HCT116 (cell line): ENCODE results near the gene CATSPERZ. TPM values are rescaled to one million over a fixed set of nuclear protein-coding genes. Genes with fewer than 3 reads are reported as not detected.

ENCODE experiments used
- ATAC-seq: fragments of 200-7000 bp; cut with Tn5 transposase; 2 replicates; pipeline ENCODE4 v1.9.1; 2020; ENCODE audit warnings: mild to moderate bottlenecking, moderate library complexity
- BruUV-seq: library from RNA; stranded (reverse); fragments of 400-500 nt; replicated peaks from 2 replicates; lab custom pipeline; 2021; lab: Mats Ljungman, UMichigan
- CTCF ChIA-PET: fragments of 300-600 bp; sonication (Branson Sonifier 250); formaldehyde crosslinking; loops from one replicate; lab custom pipeline; 2021; ENCODE audit warnings: antibody characterized with exemption; lab: Charles Lee
- POLR2A ChIA-PET: fragments of 300-600, 350-600 bp; sonication (Branson Sonifier 250); formaldehyde crosslinking; loops from one replicate; lab custom pipeline; 2021; ENCODE audit warnings: antibody characterized with exemption; lab: Charles Lee
- RAD21 ChIA-PET, 2 experiments: fragments of 300-600 bp; sonication (Branson Sonifier 250); formaldehyde crosslinking; loops; one replicate each; lab custom pipeline; 2023; ENCODE audit warnings: low total read pairs in 2 of 2; ENCODE audit not compliant: uncharacterized antibody in 2 of 2, unreplicated experiment in 2 of 2, low non-redundant PET in 1 of 2; lab: Charles Lee
- DNase-seq: peaks from one replicate; pipeline ENCODE4 v3.0.0-alpha.2; 2010; ENCODE audit warnings: low read depth, low spot score
- H2AFZ ChIP-seq: fragments of 200-600 bp; shearing (Covaris generic), sonication (generic); 2 replicates; pipeline ENCODE4 v1.6.1; 2017; ENCODE audit warnings: low read depth, mixed run types, mixed read lengths, antibody characterized with exemption, low read length; ENCODE audit not compliant: poor library complexity, severe bottlenecking
- H3K27ac ChIP-seq: 2 replicates; pipeline ENCODE4 v1.5.1; 2012; ENCODE audit warnings: low read depth, low read length
- H3K27me3 ChIP-seq: fragments of 200-600 bp; sonication (generic); 2 replicates; pipeline ENCODE4 v1.6.1; 2016; ENCODE audit warnings: mixed run types, low read length, mixed read lengths; ENCODE audit not compliant: insufficient read depth
- H3K36me3 ChIP-seq, 2 experiments: fragments of 200-500 bp in 1 of 2; fragments of 200-600 bp in 1 of 2; sonication (Bioruptor generic) in 1 of 2; sonication (generic) in 1 of 2; 2 replicates each; pipeline versions ENCODE4 v1.5.1 to v1.6.1; 2014 to 2016; ENCODE audit warnings: low read length in 2 of 2, inconsistent platforms in 1 of 2, mixed read lengths in 1 of 2, mixed run types in 1 of 2; ENCODE audit not compliant: insufficient read depth in 2 of 2, control insufficient read depth in 1 of 2
- H3K4me1 ChIP-seq, 2 experiments: fragments of 200-600 bp in 1 of 2; sonication (generic) in 1 of 2; 2 replicates each; pipeline versions ENCODE4 v1.5.1 to v1.6.1; 2012 to 2017; ENCODE audit warnings: low read length in 2 of 2, inconsistent platforms in 1 of 2, mild to moderate bottlenecking in 1 of 2, mixed read lengths in 1 of 2, mixed run types in 1 of 2, moderate library complexity in 1 of 2; ENCODE audit not compliant: insufficient read depth in 2 of 2, control insufficient read depth in 1 of 2
- H3K4me2 ChIP-seq: fragments of 200-600 bp; sonication (generic); 2 replicates; pipeline ENCODE4 v1.6.1; 2017; ENCODE audit warnings: mixed run types, low read length, mixed read lengths
- H3K4me3 ChIP-seq, 2 experiments: fragments of 200-600 bp in 1 of 2; sonication (generic) in 1 of 2; replicated peaks in 1 of 2; 2 replicates each; pipeline ENCODE4 v1.5.1; 2011 to 2016; ENCODE audit warnings: low read length in 2 of 2, control low read depth in 1 of 2, low read depth in 1 of 2, mild to moderate bottlenecking in 1 of 2, mixed read lengths in 1 of 2, mixed run types in 1 of 2
- H3K79me2 ChIP-seq: fragments of 200-600 bp; sonication (generic); 2 replicates; pipeline ENCODE4 v1.6.1; 2017; ENCODE audit warnings: mild to moderate bottlenecking, mixed run types, low read length, moderate library complexity, mixed read lengths; ENCODE audit not compliant: insufficient read depth
- H3K9ac ChIP-seq: fragments of 200-600 bp; sonication (generic); 2 replicates; pipeline ENCODE4 v1.6.1; 2016; ENCODE audit warnings: low read length, mixed read lengths
- H3K9me2 ChIP-seq: fragments of 200-600 bp; sonication (generic), shearing (Covaris generic); 2 replicates; pipeline ENCODE4 v1.6.1; 2017; ENCODE audit warnings: mixed run types, mild to moderate bottlenecking, moderate library complexity; ENCODE audit not compliant: insufficient read depth
- H3K9me3 ChIP-seq, 2 experiments: fragments of 200-500 bp in 1 of 2; fragments of 200-600 bp in 1 of 2; sonication (Bioruptor generic) in 1 of 2; sonication (generic) in 1 of 2; 2 replicates each; pipeline ENCODE4 v1.6.1; 2014 to 2017; ENCODE audit warnings: low read length in 2 of 2, mixed read lengths in 2 of 2, inconsistent platforms in 1 of 2, low read depth in 1 of 2, mild to moderate bottlenecking in 1 of 2, mixed run types in 1 of 2, moderate library complexity in 1 of 2; ENCODE audit not compliant: control insufficient read depth in 1 of 2, insufficient read depth in 1 of 2
- H4K20me1 ChIP-seq: fragments of 200-600 bp; sonication (generic), shearing (Covaris generic); 2 replicates; pipeline ENCODE4 v1.6.1; 2017; ENCODE audit warnings: mixed run types, mild to moderate bottlenecking, moderate library complexity; ENCODE audit not compliant: insufficient read depth
- FOSL1 ChIP-seq: IDR thresholded peaks from 2 replicates; pipeline ENCODE4 v1.6.1; 2012; ENCODE audit warnings: low read depth
- JUND ChIP-seq: IDR thresholded peaks from 2 replicates; pipeline ENCODE4 v1.6.1; 2012
- POLR2A ChIP-seq: IDR thresholded peaks from 2 replicates; pipeline ENCODE4 v1.7.0; 2011; ENCODE audit warnings: borderline replicate concordance; ENCODE audit not compliant: insufficient read depth, insufficient read length; ENCODE audit errors: extremely low read depth
- RAD21 ChIP-seq: IDR thresholded peaks from 2 replicates; pipeline ENCODE4 v1.6.1; 2012; ENCODE audit warnings: low read depth, mild to moderate bottlenecking
- SIN3A ChIP-seq: IDR thresholded peaks from 2 replicates; pipeline ENCODE4 v1.6.1; 2012; ENCODE audit warnings: low read depth
- SP1 ChIP-seq: IDR thresholded peaks from 2 replicates; pipeline ENCODE4 v1.6.1; 2012; ENCODE audit warnings: low read depth
- TCF7L2 ChIP-seq: IDR thresholded peaks from 2 replicates; pipeline ENCODE4 v1.7.0; 2011; ENCODE audit warnings: borderline replicate concordance, inconsistent platforms; ENCODE audit not compliant: insufficient read depth, insufficient read length; ENCODE audit errors: extremely low read depth
- YY1 ChIP-seq: IDR thresholded peaks from 2 replicates; pipeline ENCODE4 v1.6.1; 2011; ENCODE audit warnings: low read length, low read depth, moderate library complexity, mild to moderate bottlenecking; ENCODE audit not compliant: insufficient replicate concordance; ENCODE audit errors: extremely low read depth
- ZFX ChIP-seq: fragments of 450-650 bp; IDR thresholded peaks from 2 replicates; pipeline ENCODE4 v1.6.1; 2017
- ZNF274 ChIP-seq: fragments of 200-500 bp; sonication (Bioruptor generic); IDR thresholded peaks from 2 replicates; pipeline ENCODE4 v1.6.1; 2014; ENCODE audit warnings: mild to moderate bottlenecking, low read depth, low read length, inconsistent platforms
- intact Hi-C: fragments of 100-400 bp; cut with micrococcal nuclease; formaldehyde crosslinking; loops from 2 replicates; pipeline ENCODE4 v1.10.0; 2022
- total RNA-seq: library from RNA; stranded (reverse); gene quantifications from one replicate; pipeline ENCODE4 v1.2.1, GENCODE V29; 2021; ENCODE audit not compliant: unreplicated experiment
- TF ChIP-seq, protein P1 (sequence below): IDR thresholded peaks from 2 replicates; pipeline ENCODE4 v1.6.1; 2011; ENCODE audit warnings: mild to moderate bottlenecking, low read length, moderate library complexity; ENCODE audit not compliant: insufficient replicate concordance; ENCODE audit errors: extremely low read depth
- TF ChIP-seq, protein P2 (sequence below): IDR thresholded peaks from 2 replicates; pipeline ENCODE4 v1.6.1; 2012
- TF ChIP-seq, protein P3 (sequence below), 3 experiments: fragments of 200-600 bp in 1 of 3; sonication (generic) in 1 of 3; IDR thresholded peaks in 2 of 3; conservative IDR thresholded peaks in 1 of 3; 2 replicates each; pipeline ENCODE4 v1.5.1; 2012 to 2017; ENCODE audit warnings: low read depth in 2 of 3, low read length in 2 of 3, antibody characterized with exemption in 1 of 3, borderline replicate concordance in 1 of 3, control low read depth in 1 of 3, mild to moderate bottlenecking in 1 of 3, mixed read lengths in 1 of 3, mixed run types in 1 of 3, moderate library complexity in 1 of 3; ENCODE audit not compliant: insufficient read depth in 1 of 3
- TF ChIP-seq, protein P4 (sequence below): IDR thresholded peaks from 2 replicates; pipeline ENCODE4 v1.6.1; 2012

Gene CATSPERZ
- total RNA-seq, 1 experiment from 2014 or later, result 1.7 TPM

DNA sequence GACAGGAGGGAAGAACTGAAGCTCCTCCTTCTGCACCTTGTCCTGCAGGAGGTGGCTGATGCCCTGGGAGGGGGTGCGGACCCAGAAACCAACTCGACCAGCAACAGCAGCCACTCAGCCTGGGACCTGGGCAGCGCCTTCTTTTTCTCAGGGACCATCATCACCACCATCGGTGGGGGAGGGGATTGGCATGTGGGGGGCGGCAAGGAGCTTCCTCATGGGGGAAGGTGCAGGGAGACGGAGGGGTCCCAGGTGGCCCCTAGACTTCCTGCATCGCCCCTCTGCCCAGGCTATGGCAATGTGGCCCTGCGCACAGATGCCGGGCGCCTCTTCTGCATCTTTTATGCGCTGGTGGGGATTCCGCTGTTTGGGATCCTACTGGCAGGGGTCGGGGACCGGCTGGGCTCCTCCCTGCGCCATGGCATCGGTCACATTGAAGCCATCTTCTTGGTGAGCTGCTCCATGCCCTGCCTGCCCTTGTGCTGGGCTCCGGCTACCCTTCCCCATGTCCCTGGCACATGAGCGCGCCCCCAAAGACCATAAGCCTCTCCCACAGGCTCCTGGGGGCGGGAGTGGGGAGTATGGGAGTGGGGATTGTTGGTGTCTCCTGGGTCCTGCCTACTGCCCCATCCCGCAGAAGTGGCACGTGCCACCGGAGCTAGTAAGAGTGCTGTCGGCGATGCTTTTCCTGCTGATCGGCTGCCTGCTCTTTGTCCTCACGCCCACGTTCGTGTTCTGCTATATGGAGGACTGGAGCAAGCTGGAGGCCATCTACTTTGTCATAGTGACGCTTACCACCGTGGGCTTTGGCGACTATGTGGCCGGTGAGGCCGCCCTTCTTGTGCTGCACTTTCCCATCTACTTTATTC, 3.1 kb upstream of the CATSPERZ start:
- H3K27me3 ChIP-seq, result no peaks in the 10 kb centered on the region
- H3K4me2 ChIP-seq, result no peak overlapping the region
- no peak for DNase-seq
- no peak overlapping the region for H2AFZ ChIP-seq
- no peaks in the 10 kb centered on the region for H3K36me3 ChIP-seq
- no peak for ATAC-seq
- intact Hi-C loops, result no loop called here
- RAD21 ChIA-PET, result no interaction called here
- TF ChIP-seq RAD21, result no peak
- TF ChIP-seq ZNF274, result no peak
- TF ChIP-seq YY1, result no peak
- TF ChIP-seq FOSL1, result no peak
- no peak for TF ChIP-seq POLR2A
- no peak for TF ChIP-seq SIN3A
- TF ChIP-seq, protein P1, sequence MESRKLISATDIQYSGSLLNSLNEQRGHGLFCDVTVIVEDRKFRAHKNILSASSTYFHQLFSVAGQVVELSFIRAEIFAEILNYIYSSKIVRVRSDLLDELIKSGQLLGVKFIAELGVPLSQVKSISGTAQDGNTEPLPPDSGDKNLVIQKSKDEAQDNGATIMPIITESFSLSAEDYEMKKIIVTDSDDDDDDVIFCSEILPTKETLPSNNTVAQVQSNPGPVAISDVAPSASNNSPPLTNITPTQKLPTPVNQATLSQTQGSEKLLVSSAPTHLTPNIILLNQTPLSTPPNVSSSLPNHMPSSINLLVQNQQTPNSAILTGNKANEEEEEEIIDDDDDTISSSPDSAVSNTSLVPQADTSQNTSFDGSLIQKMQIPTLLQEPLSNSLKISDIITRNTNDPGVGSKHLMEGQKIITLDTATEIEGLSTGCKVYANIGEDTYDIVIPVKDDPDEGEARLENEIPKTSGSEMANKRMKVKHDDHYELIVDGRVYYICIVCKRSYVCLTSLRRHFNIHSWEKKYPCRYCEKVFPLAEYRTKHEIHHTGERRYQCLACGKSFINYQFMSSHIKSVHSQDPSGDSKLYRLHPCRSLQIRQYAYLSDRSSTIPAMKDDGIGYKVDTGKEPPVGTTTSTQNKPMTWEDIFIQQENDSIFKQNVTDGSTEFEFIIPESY, result no peak
- TF ChIP-seq, protein P2, sequence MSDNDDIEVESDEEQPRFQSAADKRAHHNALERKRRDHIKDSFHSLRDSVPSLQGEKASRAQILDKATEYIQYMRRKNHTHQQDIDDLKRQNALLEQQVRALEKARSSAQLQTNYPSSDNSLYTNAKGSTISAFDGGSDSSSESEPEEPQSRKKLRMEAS, result no peak
- TF ChIP-seq, protein P3, sequence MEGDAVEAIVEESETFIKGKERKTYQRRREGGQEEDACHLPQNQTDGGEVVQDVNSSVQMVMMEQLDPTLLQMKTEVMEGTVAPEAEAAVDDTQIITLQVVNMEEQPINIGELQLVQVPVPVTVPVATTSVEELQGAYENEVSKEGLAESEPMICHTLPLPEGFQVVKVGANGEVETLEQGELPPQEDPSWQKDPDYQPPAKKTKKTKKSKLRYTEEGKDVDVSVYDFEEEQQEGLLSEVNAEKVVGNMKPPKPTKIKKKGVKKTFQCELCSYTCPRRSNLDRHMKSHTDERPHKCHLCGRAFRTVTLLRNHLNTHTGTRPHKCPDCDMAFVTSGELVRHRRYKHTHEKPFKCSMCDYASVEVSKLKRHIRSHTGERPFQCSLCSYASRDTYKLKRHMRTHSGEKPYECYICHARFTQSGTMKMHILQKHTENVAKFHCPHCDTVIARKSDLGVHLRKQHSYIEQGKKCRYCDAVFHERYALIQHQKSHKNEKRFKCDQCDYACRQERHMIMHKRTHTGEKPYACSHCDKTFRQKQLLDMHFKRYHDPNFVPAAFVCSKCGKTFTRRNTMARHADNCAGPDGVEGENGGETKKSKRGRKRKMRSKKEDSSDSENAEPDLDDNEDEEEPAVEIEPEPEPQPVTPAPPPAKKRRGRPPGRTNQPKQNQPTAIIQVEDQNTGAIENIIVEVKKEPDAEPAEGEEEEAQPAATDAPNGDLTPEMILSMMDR (IDR thresholded peaks at IDR 0.05 in 2 of 3, conservative IDR thresholded peaks at IDR 0.05 in 1 of 3; ENCODE audit: borderline replicate concordance in 1 of 3, insufficient read depth in 1 of 3, low read depth in 2 of 3, low read length in 2 of 3), result no peak
- no peak for TF ChIP-seq SP1
- TF ChIP-seq ZFX, result no peak
- TF ChIP-seq, protein P4, sequence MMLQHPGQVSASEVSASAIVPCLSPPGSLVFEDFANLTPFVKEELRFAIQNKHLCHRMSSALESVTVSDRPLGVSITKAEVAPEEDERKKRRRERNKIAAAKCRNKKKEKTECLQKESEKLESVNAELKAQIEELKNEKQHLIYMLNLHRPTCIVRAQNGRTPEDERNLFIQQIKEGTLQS, result no peak
- no peak for TF ChIP-seq JUND
- no peak for TF ChIP-seq TCF7L2
- H4K20me1 ChIP-seq, result no peaks in the 10 kb centered on the region
- H3K9me2 ChIP-seq, result no peaks in the 10 kb centered on the region
- H3K4me3 ChIP-seq, result no peak overlapping the region
- POLR2A ChIA-PET, result no interaction called here
- CTCF ChIA-PET, result interaction anchor here (1.1 kb wide), 1 partner anchor 8 kb away, joined by 3 read pairs; no protein-coding TSS in a partner anchor
- BruUV-seq, result no TSS peak
- H3K9me3 ChIP-seq, result no peaks in the 10 kb centered on the region
- no peak overlapping the region for H3K27ac ChIP-seq
- peaks cover 0 to 26% of the 10 kb centered on the region in 2 experiments; a peak in 2 of 4 replicates for H3K4me1 ChIP-seq
- no peak overlapping the region for H3K9ac ChIP-seq
- H3K79me2 ChIP-seq, result no peaks in the 10 kb centered on the region
